ENCODE measurements around the gene COA8. TPM values are rescaled to one million over a fixed set of nuclear protein-coding genes. Genes with fewer than 3 reads are reported as not detected.

Gene COA8
- total and polyA plus RNA-seq, 2 donors (not counting 1 experiment from before 2014, with no cell fraction given) = 25.5 to 26.4 TPM

DNA sequence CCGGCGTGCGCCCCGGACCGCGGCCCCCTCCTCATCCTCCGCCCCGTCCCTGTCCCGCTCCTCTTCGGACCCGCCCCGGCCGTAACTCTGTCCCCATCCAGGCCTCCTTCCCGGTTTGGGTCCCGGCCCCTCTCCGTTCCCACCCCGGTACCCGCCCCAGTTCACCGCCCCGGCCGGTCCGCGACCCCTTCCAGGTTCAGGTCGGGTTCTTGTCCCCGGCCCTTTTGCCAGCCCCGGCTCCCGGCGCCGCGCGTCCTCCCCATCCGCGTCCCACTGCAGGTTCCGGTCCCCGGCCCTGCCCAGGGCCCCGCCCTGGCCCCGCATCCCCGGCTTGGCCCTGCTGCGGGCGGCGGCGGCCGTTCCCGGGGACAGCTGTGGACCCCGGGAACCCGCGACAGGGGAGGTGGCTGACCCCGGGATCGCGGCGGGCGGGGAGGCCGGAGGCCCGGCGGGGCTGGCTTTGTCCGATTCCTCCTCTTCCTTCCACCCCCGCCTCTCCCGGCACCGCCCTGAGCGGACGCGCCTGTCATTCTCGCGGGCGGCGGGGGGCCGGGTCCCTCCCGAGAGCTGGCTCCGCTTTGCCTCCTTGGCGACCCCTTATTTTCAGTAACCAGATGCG is 66.9 kb downstream of the COA8 start:
- peak in 1 of 2 donors; percentile 20 for DNase-seq (ENCODE audit: low read depth in 2 of 2)

DNA sequence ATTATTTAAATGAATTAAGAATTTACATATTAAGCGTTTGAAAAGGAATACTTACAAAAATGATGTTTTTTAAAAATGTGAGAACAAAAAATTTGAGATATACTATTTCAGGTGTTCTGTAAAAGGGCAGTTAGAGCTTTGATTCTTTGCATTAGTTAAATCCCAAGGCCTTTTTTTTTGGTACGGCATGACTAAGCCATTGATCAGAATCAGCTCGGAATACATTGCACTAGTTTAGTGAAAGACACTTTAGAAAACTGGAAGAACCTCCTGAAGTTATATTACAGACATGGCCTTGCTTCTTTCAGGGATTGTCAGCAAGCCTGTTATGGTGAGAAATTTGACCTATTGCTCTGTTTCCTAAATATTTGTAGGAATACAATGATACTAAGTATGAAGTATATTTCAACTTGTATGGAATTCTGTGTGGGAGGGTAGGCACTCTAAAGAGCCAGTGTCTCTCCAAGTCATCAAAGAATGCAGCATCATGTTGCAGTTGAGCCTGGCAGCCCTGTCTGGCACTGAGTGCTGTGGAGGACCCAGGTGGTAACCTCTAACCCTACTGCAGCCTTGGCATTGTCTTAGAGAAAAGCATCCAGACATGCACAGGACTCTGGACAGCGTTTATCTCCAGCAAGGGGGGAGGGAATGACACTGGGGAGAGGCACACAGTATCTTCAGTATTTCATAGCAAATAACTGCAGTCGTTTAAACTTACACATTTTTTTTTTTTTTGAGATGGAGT is 67.8 kb downstream of the COA8 start:
- Histone ChIP-seq H3K4me1 (ENCODE audit: control insufficient read depth, extremely low read depth, insufficient read depth, low read length) (peaks cover 15% of the 10 kb centered on the region), H2AFZ (ENCODE audit: low read length) (no peak overlapping the region), H3K9ac (ENCODE audit: insufficient read depth, low read length) (peak overlapping the region; percentile 96), H3K27me3 (ENCODE audit: control insufficient read depth, insufficient read depth, low read length) (no peaks in the 10 kb centered on the region), H3K4me2 (ENCODE audit: extremely low read depth, insufficient read depth, low read length) (peak overlapping the region; percentile 96), H3K9me3 (ENCODE audit: control insufficient read depth, insufficient read depth, low read depth, low read length) (no peaks in the 10 kb centered on the region), H3K27ac (ENCODE audit: insufficient read depth, low read length) (peak overlapping the region; percentile 96), H3K4me3 (replicated peaks in 1 of 4; ENCODE audit: control extremely low read depth in 1 of 4, insufficient read depth in 1 of 4, low read depth in 3 of 4, low read length in 4 of 4) (peak overlapping the region; percentile 75 to 98 (median 84)), H3K79me2 (ENCODE audit: control insufficient read depth, insufficient read depth, low read length) (peaks cover 64% of the 10 kb centered on the region), H4K20me1 (ENCODE audit: control insufficient read depth, extremely low read depth, insufficient read depth, low read length) (peaks cover 7% of the 10 kb centered on the region), H3K36me3 (ENCODE audit: control insufficient read depth, insufficient read depth, low read length) (peaks cover 2% of the 10 kb centered on the region)
- peak in 1 of 2 donors; percentile 27 for DNase-seq (ENCODE audit: low read depth in 2 of 2)
- no peak for TF ChIP-seq EZH2 (IDR thresholded peaks at IDR 0.05; ENCODE audit: low read length, missing control alignments)
- TF ChIP-seq, protein P1, sequence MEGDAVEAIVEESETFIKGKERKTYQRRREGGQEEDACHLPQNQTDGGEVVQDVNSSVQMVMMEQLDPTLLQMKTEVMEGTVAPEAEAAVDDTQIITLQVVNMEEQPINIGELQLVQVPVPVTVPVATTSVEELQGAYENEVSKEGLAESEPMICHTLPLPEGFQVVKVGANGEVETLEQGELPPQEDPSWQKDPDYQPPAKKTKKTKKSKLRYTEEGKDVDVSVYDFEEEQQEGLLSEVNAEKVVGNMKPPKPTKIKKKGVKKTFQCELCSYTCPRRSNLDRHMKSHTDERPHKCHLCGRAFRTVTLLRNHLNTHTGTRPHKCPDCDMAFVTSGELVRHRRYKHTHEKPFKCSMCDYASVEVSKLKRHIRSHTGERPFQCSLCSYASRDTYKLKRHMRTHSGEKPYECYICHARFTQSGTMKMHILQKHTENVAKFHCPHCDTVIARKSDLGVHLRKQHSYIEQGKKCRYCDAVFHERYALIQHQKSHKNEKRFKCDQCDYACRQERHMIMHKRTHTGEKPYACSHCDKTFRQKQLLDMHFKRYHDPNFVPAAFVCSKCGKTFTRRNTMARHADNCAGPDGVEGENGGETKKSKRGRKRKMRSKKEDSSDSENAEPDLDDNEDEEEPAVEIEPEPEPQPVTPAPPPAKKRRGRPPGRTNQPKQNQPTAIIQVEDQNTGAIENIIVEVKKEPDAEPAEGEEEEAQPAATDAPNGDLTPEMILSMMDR (conservative IDR thresholded peaks at IDR 0.05 in 1 of 2, IDR thresholded peaks at IDR 0.05 in 1 of 2; ENCODE audit: low read depth in 1 of 2, low read length in 2 of 2) = no peak

More for the DNA sequence above, 66.9 kb downstream of the COA8 start:
- Histone ChIP-seq H4K20me1 (ENCODE audit: control insufficient read depth, extremely low read depth, insufficient read depth, low read length) (peaks cover 5% of the 10 kb centered on the region), H2AFZ (ENCODE audit: low read length) (no peak overlapping the region), H3K4me1 (ENCODE audit: control insufficient read depth, extremely low read depth, insufficient read depth, low read length) (peaks cover 22% of the 10 kb centered on the region), H3K36me3 (ENCODE audit: control insufficient read depth, insufficient read depth, low read length) (peaks cover under 1% of the 10 kb centered on the region), H3K4me3 (replicated peaks in 1 of 4; ENCODE audit: control extremely low read depth in 1 of 4, insufficient read depth in 1 of 4, low read depth in 3 of 4, low read length in 4 of 4) (peak overlapping the region; percentile 75 to 98 (median 84)), H3K27me3 (ENCODE audit: control insufficient read depth, insufficient read depth, low read length) (no peaks in the 10 kb centered on the region), H3K4me2 (ENCODE audit: extremely low read depth, insufficient read depth, low read length) (peak overlapping the region; percentile 96), H3K9me3 (ENCODE audit: control insufficient read depth, insufficient read depth, low read depth, low read length) (no peaks in the 10 kb centered on the region), H3K27ac (ENCODE audit: insufficient read depth, low read length) (peak overlapping the region; percentile 96), H3K9ac (ENCODE audit: insufficient read depth, low read length) (peak overlapping the region; percentile 96), H3K79me2 (ENCODE audit: control insufficient read depth, insufficient read depth, low read length) (peaks cover 55% of the 10 kb centered on the region)
- TF ChIP-seq EZH2 (IDR thresholded peaks at IDR 0.05; ENCODE audit: low read length, missing control alignments) = no peak
- TF ChIP-seq, protein P1 (conservative IDR thresholded peaks at IDR 0.05 in 1 of 2, IDR thresholded peaks at IDR 0.05 in 1 of 2; ENCODE audit: low read depth in 1 of 2, low read length in 2 of 2) = no peak

DNA sequence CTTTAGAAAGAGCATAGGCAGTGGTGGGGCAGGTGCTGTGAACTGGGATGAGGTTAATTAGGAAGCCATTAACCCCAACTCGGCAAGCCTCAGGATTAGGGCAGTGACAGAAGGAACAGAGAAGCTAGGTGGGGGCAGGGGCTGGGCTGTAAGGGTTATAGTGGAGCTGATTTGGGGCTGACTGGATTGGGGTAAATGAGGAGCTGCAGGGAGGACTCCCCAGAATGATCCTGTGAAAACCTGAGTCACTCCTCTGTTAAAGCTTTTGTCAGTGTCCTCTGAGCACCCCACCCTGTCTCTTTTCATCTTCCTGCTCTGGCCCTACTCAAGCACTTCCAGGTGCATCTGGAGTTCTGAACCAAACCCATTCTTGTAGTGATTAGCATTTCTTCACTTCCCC is 70.6 kb downstream of the COA8 start:
- no peak overlapping the region for H3K4me3 ChIP-seq (replicated peaks in 1 of 4; ENCODE audit: control extremely low read depth in 1 of 4, insufficient read depth in 1 of 4, low read depth in 3 of 4, low read length in 4 of 4)
- no peaks in the 10 kb centered on the region for H3K9me3 ChIP-seq (ENCODE audit: control insufficient read depth, insufficient read depth, low read depth, low read length)
- no peak for TF ChIP-seq EZH2 (IDR thresholded peaks at IDR 0.05; ENCODE audit: low read length, missing control alignments)
- TF ChIP-seq, protein P1 (conservative IDR thresholded peaks at IDR 0.05 in 1 of 2, IDR thresholded peaks at IDR 0.05 in 1 of 2; ENCODE audit: low read depth in 1 of 2, low read length in 2 of 2) = no peak
- peaks cover 14% of the 10 kb centered on the region for H3K4me1 ChIP-seq (ENCODE audit: control insufficient read depth, extremely low read depth, insufficient read depth, low read length)
- H3K9ac ChIP-seq (ENCODE audit: insufficient read depth, low read length) = no peak overlapping the region
- peaks cover 7% of the 10 kb centered on the region for H4K20me1 ChIP-seq (ENCODE audit: control insufficient read depth, extremely low read depth, insufficient read depth, low read length)
- no peak overlapping the region for H3K27ac ChIP-seq (ENCODE audit: insufficient read depth, low read length)
- no peak for DNase-seq (ENCODE audit: low read depth in 2 of 2)
- H2AFZ ChIP-seq (ENCODE audit: low read length) = no peak overlapping the region
- no peak overlapping the region for H3K4me2 ChIP-seq (ENCODE audit: extremely low read depth, insufficient read depth, low read length)
- H3K36me3 ChIP-seq (ENCODE audit: control insufficient read depth, insufficient read depth, low read length) = peaks cover 4% of the 10 kb centered on the region
- H3K79me2 ChIP-seq (ENCODE audit: control insufficient read depth, insufficient read depth, low read length) = peaks cover 93% of the 10 kb centered on the region
- no peaks in the 10 kb centered on the region for H3K27me3 ChIP-seq (ENCODE audit: control insufficient read depth, insufficient read depth, low read length)

Measured in fibroblast of lung (primary cell).